Cardiac septum (tissue), 1 donor: Measurements from ENCODE around the gene ACOT13. TPM values are rescaled to one million over a fixed set of nuclear protein-coding genes. Genes with fewer than 3 reads are reported as not detected.
"Not testable (repeated sequence)": the region's sequence is repeated elsewhere in the genome, so short reads cannot be mapped to it uniquely, and the experiment has no call there.

Experiments used
- DNase-seq: peaks from one replicate; pipeline ENCODE4 v3.0.0-alpha.2; 2020; ENCODE audit warnings: low spot score
- intact Hi-C: fragments of 100-400 bp; cut with DNase I; formaldehyde crosslinking; loops from one replicate; pipeline ENCODE4 v1.14.0; 2022
- long read RNA-seq: library from polyadenylated mRNA; unstranded; transcript quantifications from one replicate; pipeline ENCODE4 v2.0.0, GENCODE V29; 2021
- total RNA-seq: library from RNA; stranded (reverse); fragmentation: NEBNext Ultra II Directional; extraction: Animal tissue kit (Norgen Biotek cat#: 25700); gene quantifications from one replicate; pipeline ENCODE4 v1.2.1, GENCODE V29; 2021
- donor health status: DM: no; HTN: no; CAD: no.

Gene ACOT13
- total RNA-seq = 40.5 TPM
- long read RNA-seq, full-length matches to known transcripts = 48 of 54 reads
- long read RNA-seq, partial matches to known transcripts = 1 of 54 reads
- long read RNA-seq, other reads (novel, unspliced or antisense) = 5 of 54 reads

- intact Hi-C loops = loop anchor here (2.0 kb wide), 1 partner anchor 54 kb away; no protein-coding TSS in a partner anchor
- peak; percentile 97 for DNase-seq
Measured at GRCh38 chr6:24666641-24667377, at the start of gene ACOT13, which contains the start of gene TDP2. Gene ACOT13 (plus strand): TSS chr6:24667077. CDS start chr6:24667264, 187 bp downstream. Gene TDP2 (minus strand): TSS chr6:24666899. CDS start chr6:24666862, 37 bp downstream.

- DNase-seq = no peak
- intact Hi-C loops = no loop called here
Measured at GRCh38 chr6:24619661-24620060, 47.2 kb upstream of the ACOT13 start.

- intact Hi-C loops = no loop called here
- DNase-seq = no peak
Measured at GRCh38 chr6:24620637-24621036, 46.2 kb upstream of the ACOT13 start.

GRCh38 chr6:24621626-24622289 is 45.1 kb upstream of the ACOT13 start:
- intact Hi-C loops = no loop called here
- DNase-seq = no peak

GRCh38 chr6:24630856-24631505 is 35.9 kb upstream of the ACOT13 start:
- intact Hi-C loops = no loop called here
- no peak for DNase-seq

- DNase-seq = no peak
- intact Hi-C loops = no loop called here
Measured at GRCh38 chr6:24631671-24632070, 35.2 kb upstream of the ACOT13 start.

DNA sequence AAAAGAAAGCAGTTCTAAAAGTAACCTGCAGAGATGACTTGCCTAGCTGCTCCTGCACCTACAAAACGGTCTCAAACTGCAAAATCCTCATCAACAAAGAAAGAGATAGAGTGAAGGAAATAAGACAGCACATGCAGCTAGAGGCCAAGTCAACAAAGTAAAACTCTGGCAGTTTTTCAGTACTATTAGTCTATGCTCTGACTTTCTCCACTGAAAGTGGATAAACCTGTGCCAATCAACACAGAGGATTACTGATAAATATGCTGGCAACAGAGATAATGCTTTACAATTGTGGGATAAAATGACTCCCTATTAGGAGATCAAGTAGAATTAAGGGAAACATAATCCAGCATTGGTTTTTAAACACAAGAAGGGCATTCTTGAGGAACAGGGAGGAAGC is 34.3 kb upstream of the ACOT13 start:
- intact Hi-C loops = no loop called here
- no peak for DNase-seq

DNA sequence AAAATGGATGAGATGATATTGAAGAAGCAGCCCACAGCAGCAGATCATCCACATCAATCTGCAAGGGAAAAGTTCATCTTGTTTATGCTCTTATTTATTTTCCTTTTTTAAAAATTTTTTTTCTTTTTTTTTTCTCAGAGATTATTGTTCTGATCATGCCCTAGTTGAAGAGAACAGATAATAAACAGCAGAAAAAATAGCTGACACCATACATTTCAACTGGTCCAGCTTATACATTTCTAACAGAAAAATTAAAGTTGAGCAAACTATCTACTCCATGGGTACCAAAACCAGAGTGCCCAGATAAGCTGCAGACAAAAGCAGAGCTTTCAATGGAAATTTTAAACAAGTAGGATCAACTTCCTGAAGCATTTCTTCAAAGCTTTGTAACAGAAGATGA is 30.2 kb upstream of the ACOT13 start:
- intact Hi-C loops = no loop called here
- no peak for DNase-seq

GRCh38 chr6:24640166-24640565 is 26.7 kb upstream of the ACOT13 start:
- no peak for DNase-seq
- intact Hi-C loops = no loop called here

GRCh38 chr6:24640631-24641030 is 26.2 kb upstream of the ACOT13 start:
- DNase-seq, intact Hi-C loops: not testable (repeated sequence)

- intact Hi-C loops = no loop called here
Measured at GRCh38 chr6:24642061-24642460, 24.8 kb upstream of the ACOT13 start.

DNA sequence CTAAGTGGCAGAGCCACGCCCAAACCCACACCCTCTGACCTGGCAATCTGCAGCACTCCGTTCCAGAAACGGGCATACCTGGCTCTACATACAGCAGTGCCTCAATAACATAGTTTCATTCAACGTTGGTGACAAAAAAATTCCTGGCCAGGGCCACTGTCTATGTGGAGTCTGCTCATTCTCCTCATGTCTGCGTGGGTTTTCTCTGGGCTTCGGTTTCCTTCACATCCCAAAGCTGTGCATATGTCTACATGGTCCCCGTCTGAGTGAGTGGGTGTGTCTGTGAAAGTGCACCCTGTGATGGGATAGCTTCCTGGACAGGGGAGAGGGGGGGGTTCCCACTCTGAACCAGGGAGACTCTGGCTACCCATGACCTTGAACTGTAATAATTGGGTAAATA is 23.0 kb upstream of the ACOT13 start:
- intact Hi-C loops = no loop called here
- no peak for DNase-seq

More at GRCh38 chr6:24642061-24642460, 24.8 kb upstream of the ACOT13 start:
- no peak for DNase-seq

DNA sequence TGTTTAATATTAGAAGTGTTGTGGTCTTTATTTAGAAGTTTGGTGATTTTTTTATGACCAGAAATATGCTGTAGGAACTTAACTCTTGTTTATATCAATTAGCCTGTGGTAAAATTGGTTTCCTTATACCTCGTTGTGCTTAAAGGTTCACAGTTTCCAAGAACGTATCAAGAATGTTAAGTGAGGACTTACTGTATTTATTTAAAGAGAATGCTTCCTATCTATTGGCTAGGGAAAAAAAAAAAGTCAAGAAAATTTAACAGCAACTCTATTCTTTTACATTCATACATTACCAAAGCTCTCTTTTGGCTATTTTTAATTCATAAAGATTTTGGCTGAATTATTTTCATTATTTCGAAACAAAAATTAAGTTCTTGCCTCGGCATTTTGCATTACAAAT is 22.5 kb upstream of the ACOT13 start:
- intact Hi-C loops = no loop called here
- DNase-seq = no peak

DNA sequence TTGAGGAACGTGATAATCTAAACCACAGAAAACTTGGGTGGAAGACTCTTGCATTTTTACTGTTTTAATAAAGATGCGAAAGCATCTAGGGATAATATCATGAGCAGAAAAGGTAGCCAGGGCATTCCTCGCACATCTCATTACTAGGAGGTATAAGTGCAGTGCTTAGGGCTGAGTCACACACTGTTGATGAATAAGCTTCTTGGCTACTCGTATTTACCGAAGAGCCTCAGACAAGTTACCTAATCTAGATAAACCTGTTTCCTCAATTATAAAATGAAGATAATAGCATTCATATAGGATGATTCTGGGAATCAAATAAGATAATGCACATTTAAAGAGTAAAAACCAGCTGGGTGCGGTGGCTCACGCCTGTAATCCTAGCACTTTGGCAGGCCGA is 20.1 kb upstream of the ACOT13 start:
- intact Hi-C loops = no loop called here
- no peak for DNase-seq

GRCh38 chr6:24648276-24648675 is 18.6 kb upstream of the ACOT13 start:
- intact Hi-C loops = no loop called here
- DNase-seq = no peak

DNA sequence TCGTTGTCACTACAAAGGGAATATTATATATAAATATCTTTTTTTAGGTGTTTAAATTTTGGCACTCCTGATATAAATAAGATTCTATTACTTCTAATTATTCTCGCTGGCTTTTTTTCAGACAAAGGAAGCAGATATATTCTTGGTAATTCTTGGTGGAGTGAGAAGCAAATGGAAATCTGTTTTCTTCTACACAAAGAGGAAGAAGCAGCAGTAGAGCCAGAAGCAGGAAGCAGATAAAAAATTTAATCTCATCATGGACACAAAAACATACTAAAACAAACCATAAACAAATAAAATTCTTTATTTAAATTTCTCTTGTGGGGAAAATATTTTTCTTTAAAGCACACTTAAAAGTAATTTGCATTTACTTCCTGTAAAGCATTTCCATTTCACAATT is 17.2 kb upstream of the ACOT13 start:
- DNase-seq = no peak
- intact Hi-C loops = no loop called here

DNA sequence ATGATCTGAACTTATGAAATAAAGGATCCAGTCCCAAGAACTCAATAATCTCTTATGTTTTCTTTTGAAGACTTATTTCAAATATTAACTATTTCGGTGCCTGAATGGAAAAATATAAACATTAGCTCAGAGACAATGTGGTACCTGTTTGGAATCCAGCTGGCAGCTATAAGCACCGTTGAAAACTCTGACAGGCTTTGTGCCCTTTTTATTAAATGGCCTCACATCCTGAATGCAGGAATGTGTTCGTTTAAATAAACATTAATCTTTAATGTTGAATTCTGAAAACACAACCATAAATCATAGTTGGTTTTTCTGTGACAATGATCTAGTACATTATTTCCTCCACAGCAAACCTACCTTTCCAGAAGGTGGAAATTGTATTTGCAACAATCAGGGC is 16.5 kb upstream of the ACOT13 start:
- intact Hi-C loops = no loop called here
- no peak for DNase-seq

DNA sequence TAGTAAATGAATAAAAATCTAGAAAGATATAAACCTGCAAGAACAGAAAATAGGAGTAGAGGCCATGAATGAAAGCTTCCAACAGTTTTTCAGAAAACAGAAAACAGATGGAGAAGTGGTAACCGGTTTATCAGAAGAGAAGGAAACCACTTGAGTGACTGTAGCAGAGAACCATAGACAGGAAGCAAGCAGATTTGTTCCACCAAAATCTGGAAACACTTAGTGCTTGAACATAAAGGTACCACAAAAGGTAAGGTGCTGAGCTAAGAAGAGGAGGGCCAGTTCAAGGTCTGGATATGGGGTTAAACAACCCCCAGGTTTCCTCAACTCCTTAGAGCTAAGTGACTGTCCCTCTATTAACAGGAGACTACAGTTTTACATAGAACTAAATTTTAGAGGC is 11.7 kb upstream of the ACOT13 start:
- intact Hi-C loops = no loop called here
- DNase-seq = no peak

DNA sequence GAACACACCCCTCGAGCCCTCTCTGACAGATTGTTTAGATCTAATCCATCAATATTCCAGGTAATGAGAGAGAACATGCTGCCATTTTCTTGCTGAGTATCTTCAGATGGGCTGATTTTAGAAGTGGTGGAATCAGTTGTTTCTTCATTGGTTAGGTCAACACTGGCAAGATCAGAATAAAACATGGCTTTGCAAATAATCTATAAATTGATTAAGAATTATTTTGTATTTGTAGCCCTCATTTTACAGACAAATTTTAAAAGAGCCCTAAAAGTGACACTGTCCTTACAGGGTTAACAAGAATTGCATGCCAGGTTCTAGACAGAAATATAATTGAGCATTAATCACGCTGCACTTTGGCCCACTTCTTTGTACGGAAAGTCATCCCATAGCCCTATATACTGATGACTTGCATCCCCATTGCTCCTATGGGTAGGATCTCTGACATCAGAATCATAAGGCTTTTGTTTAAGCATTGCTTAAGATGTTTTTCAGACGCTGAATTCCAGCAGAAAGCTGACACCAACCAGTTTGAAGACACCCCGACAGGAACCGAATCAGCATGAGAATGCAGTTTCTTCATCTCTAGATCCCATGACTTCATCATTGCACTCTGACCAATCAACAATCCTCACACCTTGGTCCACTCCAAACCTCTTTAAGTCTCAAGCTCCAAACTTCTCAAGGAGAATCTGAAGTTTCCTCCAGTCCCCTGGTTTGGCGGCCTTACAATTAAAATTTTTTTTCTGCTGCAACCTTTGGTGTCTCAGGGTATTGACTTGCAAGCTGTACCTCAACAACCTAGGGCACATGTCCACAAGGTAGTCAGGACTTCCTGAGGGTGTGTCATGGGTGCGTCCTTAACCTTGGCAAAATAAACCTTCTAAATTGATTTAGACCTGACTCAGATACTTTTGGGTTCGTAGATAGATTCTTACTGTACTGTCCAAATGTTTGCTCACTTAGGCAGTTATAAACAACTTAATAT is 8.0 kb upstream of the ACOT13 start:
- intact Hi-C loops = no loop called here
- DNase-seq = no peak
